ENCODE measurements around the gene KAT2B.
"Not testable (repeated sequence)": the region's sequence is repeated elsewhere in the genome, so short reads cannot be mapped to it uniquely, and the experiment has no call there.

KAT2B gene

GRCh38 chr3:20039765-20040547 is at the start of gene KAT2B:
TSS of gene KAT2B (plus strand) at chr3:20040446. CDS start at chr3:20040478, 32 bp downstream.
- DNase-seq, result peak; percentile 67

GRCh38 chr3:19994796-19995195 is 45.5 kb upstream of the KAT2B start:
- DNase-seq, result no peak

DNA sequence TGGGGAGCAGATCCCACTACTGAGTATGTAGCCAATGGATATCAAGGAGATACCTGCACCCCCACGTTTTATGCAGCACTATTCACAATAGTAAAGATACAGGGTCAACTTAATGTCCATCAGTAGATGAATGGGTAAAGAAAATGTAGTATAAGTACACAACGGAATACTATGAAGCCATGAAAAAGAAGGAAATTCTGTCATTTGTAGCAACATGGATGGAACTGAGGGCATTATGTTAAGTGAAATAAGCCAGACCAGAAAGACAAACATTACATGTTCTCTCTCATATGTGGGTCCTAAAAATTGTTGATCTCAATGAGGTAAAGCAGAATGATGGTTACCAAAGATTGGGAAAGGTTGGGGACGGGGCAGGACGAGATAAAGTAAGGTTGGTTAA is 42.7 kb upstream of the KAT2B start:
- DNase-seq, result no peak

GRCh38 chr3:20001932-20002331 is 38.3 kb upstream of the KAT2B start:
- no peak for DNase-seq

DNA sequence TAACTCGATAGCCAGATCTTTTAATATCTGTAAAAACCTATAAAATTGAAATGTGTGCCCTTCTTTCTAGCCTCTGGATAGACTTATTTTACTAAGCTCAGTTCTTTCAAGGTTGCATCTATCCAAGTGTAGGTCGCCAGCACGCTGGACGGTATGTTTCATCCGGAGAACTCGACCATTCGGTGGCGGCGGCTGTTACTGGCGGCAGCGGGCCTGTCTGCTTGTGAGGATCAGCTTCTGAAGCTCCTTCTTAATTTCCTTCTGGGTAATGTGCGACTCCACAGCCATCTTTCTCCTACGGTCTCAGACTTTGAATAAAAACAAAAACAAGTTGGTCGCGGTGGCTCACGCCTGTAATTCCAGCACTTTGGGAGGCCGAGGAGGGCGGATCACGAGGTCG is 32.3 kb upstream of the KAT2B start:
- no peak for DNase-seq

GRCh38 chr3:20008646-20009045 is 31.6 kb upstream of the KAT2B start:
- no peak for DNase-seq

- no peak for DNase-seq
Measured at GRCh38 chr3:20012164-20012563, 28.1 kb upstream of the KAT2B start, which contains the start of gene PP2D1. TSS of gene PP2D1 (minus strand) at chr3:20012264. CDS start at chr3:20012072, 192 bp downstream.

- no peak for DNase-seq
Measured at GRCh38 chr3:20013396-20013795, 26.9 kb upstream of the KAT2B start.

GRCh38 chr3:20015525-20015924 is 24.7 kb upstream of the KAT2B start:
- no peak for DNase-seq

GRCh38 chr3:20016076-20016475 is 24.2 kb upstream of the KAT2B start:
- DNase-seq, result not testable (repeated sequence)

DNA sequence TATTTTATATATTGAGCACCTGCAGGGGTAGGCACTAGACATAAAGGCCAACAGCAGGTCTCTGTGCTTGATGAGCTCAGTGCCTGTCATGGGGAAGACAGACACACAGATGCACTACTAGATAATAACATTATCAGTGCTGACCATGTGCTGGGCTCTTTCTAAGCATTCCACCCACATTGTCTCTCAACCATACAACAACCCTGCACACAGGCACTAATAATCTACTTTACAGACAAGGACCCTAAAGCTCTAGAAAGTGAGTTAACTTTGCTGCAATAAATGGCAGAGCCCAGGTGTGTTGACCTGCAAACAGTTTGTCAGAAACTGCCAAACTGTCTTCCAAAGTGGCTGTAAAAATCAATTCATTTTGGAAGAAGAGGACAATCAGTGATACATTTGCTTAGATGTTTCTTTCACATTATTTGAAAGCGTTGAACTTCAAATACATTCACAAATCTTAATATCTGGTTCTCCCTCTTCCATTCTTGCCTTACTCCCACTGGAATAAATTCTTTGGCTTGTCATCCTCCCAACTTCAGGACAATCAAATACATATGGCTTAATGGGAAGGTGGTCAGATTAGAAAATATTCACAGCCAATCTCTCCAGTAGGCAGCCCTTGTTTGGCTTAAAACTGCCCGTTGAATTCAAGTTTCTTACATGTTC is 17.2 kb upstream of the KAT2B start:
- no peak for DNase-seq

DNA sequence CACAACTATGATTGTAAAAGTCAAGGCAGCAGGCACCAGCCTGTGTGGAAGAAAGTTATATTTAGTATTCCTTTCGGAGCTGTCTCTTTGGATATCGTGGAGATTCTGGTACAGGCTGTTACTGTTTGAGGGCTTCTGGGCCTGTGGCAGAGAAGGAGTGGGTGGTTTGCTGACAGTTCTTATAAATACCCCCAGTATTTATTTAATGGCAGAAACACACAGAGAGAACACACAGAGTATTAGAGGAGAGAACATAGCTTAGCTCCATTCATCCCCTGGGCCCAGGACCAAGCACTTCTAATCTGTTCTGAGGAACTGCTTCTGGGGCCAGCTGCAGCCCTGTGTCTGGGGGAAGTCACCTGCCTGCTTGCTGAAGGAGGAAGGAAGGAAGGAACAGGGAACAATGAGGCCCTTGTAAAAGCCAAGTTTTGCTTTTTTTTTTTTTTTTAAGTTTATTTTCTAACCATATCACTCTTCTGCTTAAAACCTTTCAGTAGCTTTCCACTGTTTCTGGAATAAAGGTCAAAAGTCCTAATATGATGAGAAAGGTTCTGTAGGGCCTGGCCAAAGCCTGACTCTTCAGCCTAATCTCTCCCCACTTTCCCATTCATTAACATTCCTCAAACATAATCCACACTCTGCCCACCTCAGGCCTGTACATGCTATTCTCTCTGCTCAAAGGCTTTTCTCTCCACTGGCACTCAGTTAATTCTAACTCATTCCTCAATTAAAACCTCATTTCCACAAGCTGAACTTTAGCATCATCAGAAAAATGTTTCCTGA is 16.4 kb upstream of the KAT2B start:
- DNase-seq, result no peak

DNA sequence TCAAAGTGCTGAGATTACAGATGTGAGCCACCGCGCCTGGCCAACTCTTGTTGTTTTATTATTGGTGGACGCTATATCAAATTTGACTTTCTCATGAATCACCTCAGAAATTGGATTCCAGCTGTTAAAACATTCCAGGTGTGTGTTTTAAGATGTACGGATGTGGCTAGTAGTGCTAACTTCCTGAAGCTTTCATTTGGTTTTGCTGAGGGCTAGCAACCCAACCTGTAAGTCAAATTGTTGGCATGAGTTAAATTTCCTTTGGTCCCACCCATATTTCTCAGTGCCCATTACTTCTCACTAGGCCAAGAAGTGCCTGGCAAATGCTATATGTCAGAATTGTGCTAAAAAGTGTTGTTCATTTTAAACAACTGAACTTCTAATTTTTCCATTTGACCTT is 13.1 kb upstream of the KAT2B start:
- no peak for DNase-seq

GRCh38 chr3:20028905-20029331 is 11.3 kb upstream of the KAT2B start:
- DNase-seq, result no peak

DNA sequence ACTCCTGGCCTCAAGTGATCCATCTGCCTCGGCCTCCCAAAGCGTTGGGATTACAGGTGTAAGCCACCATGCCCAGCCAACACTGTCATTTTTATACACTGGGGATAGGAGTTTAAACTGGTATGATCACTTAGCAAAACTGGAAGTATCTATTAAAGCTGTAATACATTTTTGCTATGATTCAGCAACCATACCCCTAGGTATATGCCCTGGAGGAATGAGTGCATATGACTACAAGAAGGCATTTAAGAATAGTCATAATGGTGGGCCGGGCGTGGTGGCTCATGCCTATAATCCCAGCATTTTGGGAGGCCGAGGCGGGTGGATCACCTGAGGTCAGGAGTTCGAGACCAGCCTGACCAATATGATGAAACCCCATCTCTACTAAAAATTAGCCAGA is 8.3 kb upstream of the KAT2B start:
- not testable (repeated sequence) for DNase-seq

GRCh38 chr3:20035019-20035418 is 5.2 kb upstream of the KAT2B start:
- DNase-seq, result no peak

DNA sequence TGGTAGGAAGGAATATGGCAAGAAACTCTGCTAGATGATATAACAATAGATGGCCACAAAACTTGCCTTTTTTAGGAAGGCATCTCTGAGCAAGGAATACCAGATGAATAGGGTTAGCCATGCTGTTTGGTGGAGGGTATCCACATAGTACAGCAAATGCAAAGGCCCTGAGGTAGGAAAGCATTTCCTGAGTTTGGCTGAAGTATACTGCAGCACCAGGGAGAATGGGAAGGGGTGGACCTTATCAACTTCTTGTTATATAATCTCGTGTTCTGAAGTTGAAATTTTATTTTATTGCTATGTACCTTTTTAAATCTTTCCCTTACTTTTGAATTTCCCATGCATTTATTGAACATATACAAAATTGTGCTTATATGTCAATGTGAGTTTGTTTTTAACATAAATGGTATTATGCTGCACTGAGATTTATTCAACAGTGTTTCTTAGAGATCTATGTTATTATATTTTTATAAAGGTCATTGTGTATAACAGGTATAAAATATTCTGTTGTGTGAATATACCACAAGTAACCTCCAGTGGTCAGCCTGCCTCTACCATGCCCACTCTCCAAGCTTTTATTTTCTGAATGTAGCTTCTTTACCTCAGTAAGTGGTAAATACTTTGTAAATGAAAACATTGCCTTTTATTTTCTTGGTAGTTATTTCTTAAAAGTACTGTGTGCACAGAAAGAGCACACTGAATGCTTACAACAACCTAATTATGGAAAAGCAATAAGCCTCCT is 2.8 kb upstream of the KAT2B start:
- no peak for DNase-seq

- DNase-seq, result no peak
Measured at GRCh38 chr3:20038699-20039465, 1.4 kb upstream of the KAT2B start.

DNA sequence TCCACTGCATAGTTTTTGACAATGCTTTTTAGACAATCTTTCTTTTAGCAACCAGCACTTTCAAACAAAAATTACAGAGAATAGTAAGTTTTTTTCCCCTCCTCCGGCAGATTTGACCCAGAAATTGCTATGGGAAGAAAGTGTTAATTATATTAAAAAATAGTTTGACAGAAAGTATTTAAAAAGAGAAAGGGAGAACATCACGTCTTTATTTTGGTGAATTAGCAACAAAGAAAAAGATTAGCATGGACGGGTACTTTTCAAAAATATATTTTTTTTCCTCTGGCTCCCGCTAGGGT is 831 bp upstream of the KAT2B start:
- DNase-seq, result no peak

GRCh38 chr3:20040548-20041196 is 426 bp downstream of the KAT2B start:
- DNase-seq, result peak; percentile 32

GRCh38 chr3:20041197-20041780 is 1.0 kb downstream of the KAT2B start:
- DNase-seq, result peak; percentile 49
